GM19351 (cell line): ENCODE results near the gene TRIM49B.
"Not testable (repeated sequence)": the region's sequence is repeated elsewhere in the genome, so short reads cannot be mapped to it uniquely, and the experiment has no call there.

ENCODE experiments used
- ATAC-seq: cut with Tn5 transposase; IDR thresholded peaks from one replicate; pipeline ENCODE4 v1.9.1; 2021; ENCODE audit warnings: mild to moderate bottlenecking, moderate library complexity; ENCODE audit not compliant: unreplicated experiment

TRIM49B gene

GRCh38 chr11:49028523-49028922 is at the start of gene TRIM49B:
Gene TRIM49B (plus strand): TSS chr11:49028823. CDS start chr11:49031600, 2,777 bp downstream.
- not testable (repeated sequence) for ATAC-seq

- ATAC-seq = not testable (repeated sequence)
Measured at GRCh38 chr11:48983785-48984184, 44.8 kb upstream of the TRIM49B start, which contains the start of gene TRIM51G. Gene TRIM51G (minus strand): TSS chr11:48983885. CDS start chr11:48981695, 2,190 bp downstream.

GRCh38 chr11:49048229-49048628 is 19.6 kb downstream of the TRIM49B start:
- not testable (repeated sequence) for ATAC-seq

- ATAC-seq = not testable (repeated sequence)
Measured at GRCh38 chr11:49049821-49050220, 21.2 kb downstream of the TRIM49B start.

- not testable (repeated sequence) for ATAC-seq
Measured at GRCh38 chr11:49059012-49059411, 30.4 kb downstream of the TRIM49B start, which contains the start of gene TRIM64C. Gene TRIM64C (minus strand): TSS chr11:49059112. CDS start chr11:49059112, 0 bp downstream.

- not testable (repeated sequence) for ATAC-seq
Measured at GRCh38 chr11:49069897-49070296, 41.3 kb downstream of the TRIM49B start.
